ENCODE results near the gene MRPL12.
"Not testable (repeated sequence)": the region's sequence is repeated elsewhere in the genome, so short reads cannot be mapped to it uniquely, and the experiment has no call there.

The MRPL12 gene

GRCh38 chr17:81737947-81738800 is 35.0 kb downstream of the MRPL12 start:
- no peak for DNase-seq (ENCODE audit: low read depth in 1 of 2, low spot score in 1 of 2)

- DNase-seq (ENCODE audit: low read depth in 1 of 2, low spot score in 1 of 2) = no peak
Observed at GRCh38 chr17:81738801-81739393, 35.7 kb downstream of the MRPL12 start.

- DNase-seq (ENCODE audit: low read depth in 1 of 2, low spot score in 1 of 2) = not testable (repeated sequence)
Observed at GRCh38 chr17:81739593-81739992, 36.4 kb downstream of the MRPL12 start.

GRCh38 chr17:81740395-81740961 is 37.3 kb downstream of the MRPL12 start:
- no peak for DNase-seq (ENCODE audit: low read depth in 1 of 2, low spot score in 1 of 2)

- DNase-seq (ENCODE audit: low read depth in 1 of 2, low spot score in 1 of 2) = no peak
Observed at GRCh38 chr17:81741049-81741593, 38.0 kb downstream of the MRPL12 start.

- no peak for DNase-seq (ENCODE audit: low read depth in 1 of 2, low spot score in 1 of 2)
Observed at GRCh38 chr17:81741594-81742452, 38.7 kb downstream of the MRPL12 start.
